ENCODE results near the gene CREBZF. TPM values are rescaled to one million over a fixed set of nuclear protein-coding genes. Genes with fewer than 3 reads are reported as not detected.

Gene CREBZF
- total and polyA plus RNA-seq, 2 experiments from 2014 or later = 34.8 to 82.2 TPM

DNA sequence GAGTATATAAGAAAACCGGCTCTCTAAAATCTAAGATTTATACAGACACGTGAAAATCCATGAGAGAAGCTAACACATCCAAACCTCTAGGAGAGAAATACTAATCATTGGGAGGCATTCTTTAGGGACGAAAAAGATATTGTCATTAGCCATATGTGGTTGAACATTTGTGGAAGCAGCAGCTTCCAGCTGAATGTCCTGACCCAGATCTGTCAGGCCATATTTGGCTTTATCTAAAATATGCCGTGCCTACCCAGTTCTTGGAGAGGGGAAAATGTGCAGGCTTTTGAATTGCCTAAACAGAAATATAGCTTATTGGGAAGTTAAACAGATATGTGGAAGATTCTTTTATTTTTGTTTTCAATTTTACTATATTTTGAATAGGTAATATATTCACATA lies 14.6 kb upstream of the CREBZF start (continued):
- TF ChIP-seq, protein P1, sequence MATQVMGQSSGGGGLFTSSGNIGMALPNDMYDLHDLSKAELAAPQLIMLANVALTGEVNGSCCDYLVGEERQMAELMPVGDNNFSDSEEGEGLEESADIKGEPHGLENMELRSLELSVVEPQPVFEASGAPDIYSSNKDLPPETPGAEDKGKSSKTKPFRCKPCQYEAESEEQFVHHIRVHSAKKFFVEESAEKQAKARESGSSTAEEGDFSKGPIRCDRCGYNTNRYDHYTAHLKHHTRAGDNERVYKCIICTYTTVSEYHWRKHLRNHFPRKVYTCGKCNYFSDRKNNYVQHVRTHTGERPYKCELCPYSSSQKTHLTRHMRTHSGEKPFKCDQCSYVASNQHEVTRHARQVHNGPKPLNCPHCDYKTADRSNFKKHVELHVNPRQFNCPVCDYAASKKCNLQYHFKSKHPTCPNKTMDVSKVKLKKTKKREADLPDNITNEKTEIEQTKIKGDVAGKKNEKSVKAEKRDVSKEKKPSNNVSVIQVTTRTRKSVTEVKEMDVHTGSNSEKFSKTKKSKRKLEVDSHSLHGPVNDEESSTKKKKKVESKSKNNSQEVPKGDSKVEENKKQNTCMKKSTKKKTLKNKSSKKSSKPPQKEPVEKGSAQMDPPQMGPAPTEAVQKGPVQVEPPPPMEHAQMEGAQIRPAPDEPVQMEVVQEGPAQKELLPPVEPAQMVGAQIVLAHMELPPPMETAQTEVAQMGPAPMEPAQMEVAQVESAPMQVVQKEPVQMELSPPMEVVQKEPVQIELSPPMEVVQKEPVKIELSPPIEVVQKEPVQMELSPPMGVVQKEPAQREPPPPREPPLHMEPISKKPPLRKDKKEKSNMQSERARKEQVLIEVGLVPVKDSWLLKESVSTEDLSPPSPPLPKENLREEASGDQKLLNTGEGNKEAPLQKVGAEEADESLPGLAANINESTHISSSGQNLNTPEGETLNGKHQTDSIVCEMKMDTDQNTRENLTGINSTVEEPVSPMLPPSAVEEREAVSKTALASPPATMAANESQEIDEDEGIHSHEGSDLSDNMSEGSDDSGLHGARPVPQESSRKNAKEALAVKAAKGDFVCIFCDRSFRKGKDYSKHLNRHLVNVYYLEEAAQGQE (IDR thresholded peaks at IDR 0.05; ENCODE audit: unreplicated experiment) = no peak
- TF ChIP-seq, protein P2, sequence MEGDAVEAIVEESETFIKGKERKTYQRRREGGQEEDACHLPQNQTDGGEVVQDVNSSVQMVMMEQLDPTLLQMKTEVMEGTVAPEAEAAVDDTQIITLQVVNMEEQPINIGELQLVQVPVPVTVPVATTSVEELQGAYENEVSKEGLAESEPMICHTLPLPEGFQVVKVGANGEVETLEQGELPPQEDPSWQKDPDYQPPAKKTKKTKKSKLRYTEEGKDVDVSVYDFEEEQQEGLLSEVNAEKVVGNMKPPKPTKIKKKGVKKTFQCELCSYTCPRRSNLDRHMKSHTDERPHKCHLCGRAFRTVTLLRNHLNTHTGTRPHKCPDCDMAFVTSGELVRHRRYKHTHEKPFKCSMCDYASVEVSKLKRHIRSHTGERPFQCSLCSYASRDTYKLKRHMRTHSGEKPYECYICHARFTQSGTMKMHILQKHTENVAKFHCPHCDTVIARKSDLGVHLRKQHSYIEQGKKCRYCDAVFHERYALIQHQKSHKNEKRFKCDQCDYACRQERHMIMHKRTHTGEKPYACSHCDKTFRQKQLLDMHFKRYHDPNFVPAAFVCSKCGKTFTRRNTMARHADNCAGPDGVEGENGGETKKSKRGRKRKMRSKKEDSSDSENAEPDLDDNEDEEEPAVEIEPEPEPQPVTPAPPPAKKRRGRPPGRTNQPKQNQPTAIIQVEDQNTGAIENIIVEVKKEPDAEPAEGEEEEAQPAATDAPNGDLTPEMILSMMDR (conservative IDR thresholded peaks at IDR 0.05; ENCODE audit: low read depth in 2 of 2) = no peak
- TF ChIP-seq ZNF114 (CRISPR knock-in tag; IDR thresholded peaks at IDR 0.05) (no peak), ZNF331 (CRISPR knock-in tag; IDR thresholded peaks at IDR 0.05; ENCODE audit: low read depth) (no peak), EZH2 (IDR thresholded peaks at IDR 0.05; ENCODE audit: low read depth, unreplicated experiment) (no peak), STAT1 (IDR thresholded peaks at IDR 0.05; ENCODE audit: unreplicated experiment) (no peak), NANOG (IDR thresholded peaks at IDR 0.05; ENCODE audit: borderline replicate concordance) (no peak)

DNA sequence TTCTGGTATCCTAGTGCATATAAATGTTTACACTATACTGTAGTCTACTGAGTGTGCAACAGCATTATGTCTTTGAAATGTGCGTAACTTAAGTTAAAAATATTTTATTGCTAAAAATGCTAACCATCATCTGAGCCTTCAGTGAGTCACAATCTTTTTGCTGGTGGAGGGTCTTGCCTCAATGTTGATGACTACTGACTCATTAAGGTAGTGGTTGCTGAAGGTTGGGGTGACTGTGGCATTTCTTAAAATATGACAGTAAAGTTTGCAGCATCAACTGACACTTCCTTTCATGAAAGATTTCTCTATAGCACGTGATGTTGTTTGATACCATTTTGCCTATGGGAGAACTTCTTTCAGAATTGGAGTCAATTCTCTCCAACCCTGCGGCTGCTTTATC lies 8.5 kb upstream of the CREBZF start:
- peaks cover 33% of the 10 kb centered on the region; the same call in 1 of the 2 replicates for H3K27me3 ChIP-seq (ENCODE audit: insufficient read depth)
- Mint-ChIP-seq H3K27me3 (ENCODE audit: insufficient read depth, low read depth, poor library complexity) (peaks cover 3% of the 10 kb centered on the region), H3K4me3 (no peak overlapping the region), H3K4me1 (peaks cover 8% of the 10 kb centered on the region; the same call in 1 of the 3 replicates), H3K9me3 (peaks cover 20% of the 10 kb centered on the region; the same call in 2 of the 3 replicates), H3K27ac (no peak overlapping the region), H3K36me3 (ENCODE audit: low read depth) (peaks cover 6% of the 10 kb centered on the region; the same call in 1 of the 3 replicates)
- no peaks in the 10 kb centered on the region for H4K20me1 ChIP-seq (replicated peaks; ENCODE audit: insufficient read depth)
- no peaks in the 10 kb centered on the region for H3K79me2 ChIP-seq (replicated peaks; ENCODE audit: insufficient read depth)
- no peaks in the 10 kb centered on the region for H3K36me3 ChIP-seq (ENCODE audit: insufficient read depth)
- H3K4me2 ChIP-seq = no peak overlapping the region
- DNase-seq (ENCODE audit: low spot score) (no peak), ATAC-seq (no peak)
- H2AFZ ChIP-seq = no peak overlapping the region
- no peak overlapping the region for H3K4me3 ChIP-seq
- peaks cover 5% of the 10 kb centered on the region; the same call in 1 of the 2 replicates for H3K4me1 ChIP-seq (ENCODE audit: insufficient read depth)
- no peak overlapping the region for H3K27ac ChIP-seq (ENCODE audit: low read depth)
- H3F3A ChIP-seq (replicated peaks; ENCODE audit: low read depth) = no peaks in the 10 kb centered on the region
- no peaks in the 10 kb centered on the region for H3K9me2 ChIP-seq (ENCODE audit: insufficient read depth)
- TF ChIP-seq EZH2 (IDR thresholded peaks at IDR 0.05; ENCODE audit: low read depth, unreplicated experiment) (no peak), ZNF331 (CRISPR knock-in tag; IDR thresholded peaks at IDR 0.05; ENCODE audit: low read depth) (no peak), STAT1 (IDR thresholded peaks at IDR 0.05; ENCODE audit: unreplicated experiment) (no peak), POLR2AphosphoS5 (IDR thresholded peaks at IDR 0.05; ENCODE audit: low read depth) (no peak), ZNF114 (CRISPR knock-in tag; IDR thresholded peaks at IDR 0.05) (no peak)
- TF ChIP-seq, protein P3, sequence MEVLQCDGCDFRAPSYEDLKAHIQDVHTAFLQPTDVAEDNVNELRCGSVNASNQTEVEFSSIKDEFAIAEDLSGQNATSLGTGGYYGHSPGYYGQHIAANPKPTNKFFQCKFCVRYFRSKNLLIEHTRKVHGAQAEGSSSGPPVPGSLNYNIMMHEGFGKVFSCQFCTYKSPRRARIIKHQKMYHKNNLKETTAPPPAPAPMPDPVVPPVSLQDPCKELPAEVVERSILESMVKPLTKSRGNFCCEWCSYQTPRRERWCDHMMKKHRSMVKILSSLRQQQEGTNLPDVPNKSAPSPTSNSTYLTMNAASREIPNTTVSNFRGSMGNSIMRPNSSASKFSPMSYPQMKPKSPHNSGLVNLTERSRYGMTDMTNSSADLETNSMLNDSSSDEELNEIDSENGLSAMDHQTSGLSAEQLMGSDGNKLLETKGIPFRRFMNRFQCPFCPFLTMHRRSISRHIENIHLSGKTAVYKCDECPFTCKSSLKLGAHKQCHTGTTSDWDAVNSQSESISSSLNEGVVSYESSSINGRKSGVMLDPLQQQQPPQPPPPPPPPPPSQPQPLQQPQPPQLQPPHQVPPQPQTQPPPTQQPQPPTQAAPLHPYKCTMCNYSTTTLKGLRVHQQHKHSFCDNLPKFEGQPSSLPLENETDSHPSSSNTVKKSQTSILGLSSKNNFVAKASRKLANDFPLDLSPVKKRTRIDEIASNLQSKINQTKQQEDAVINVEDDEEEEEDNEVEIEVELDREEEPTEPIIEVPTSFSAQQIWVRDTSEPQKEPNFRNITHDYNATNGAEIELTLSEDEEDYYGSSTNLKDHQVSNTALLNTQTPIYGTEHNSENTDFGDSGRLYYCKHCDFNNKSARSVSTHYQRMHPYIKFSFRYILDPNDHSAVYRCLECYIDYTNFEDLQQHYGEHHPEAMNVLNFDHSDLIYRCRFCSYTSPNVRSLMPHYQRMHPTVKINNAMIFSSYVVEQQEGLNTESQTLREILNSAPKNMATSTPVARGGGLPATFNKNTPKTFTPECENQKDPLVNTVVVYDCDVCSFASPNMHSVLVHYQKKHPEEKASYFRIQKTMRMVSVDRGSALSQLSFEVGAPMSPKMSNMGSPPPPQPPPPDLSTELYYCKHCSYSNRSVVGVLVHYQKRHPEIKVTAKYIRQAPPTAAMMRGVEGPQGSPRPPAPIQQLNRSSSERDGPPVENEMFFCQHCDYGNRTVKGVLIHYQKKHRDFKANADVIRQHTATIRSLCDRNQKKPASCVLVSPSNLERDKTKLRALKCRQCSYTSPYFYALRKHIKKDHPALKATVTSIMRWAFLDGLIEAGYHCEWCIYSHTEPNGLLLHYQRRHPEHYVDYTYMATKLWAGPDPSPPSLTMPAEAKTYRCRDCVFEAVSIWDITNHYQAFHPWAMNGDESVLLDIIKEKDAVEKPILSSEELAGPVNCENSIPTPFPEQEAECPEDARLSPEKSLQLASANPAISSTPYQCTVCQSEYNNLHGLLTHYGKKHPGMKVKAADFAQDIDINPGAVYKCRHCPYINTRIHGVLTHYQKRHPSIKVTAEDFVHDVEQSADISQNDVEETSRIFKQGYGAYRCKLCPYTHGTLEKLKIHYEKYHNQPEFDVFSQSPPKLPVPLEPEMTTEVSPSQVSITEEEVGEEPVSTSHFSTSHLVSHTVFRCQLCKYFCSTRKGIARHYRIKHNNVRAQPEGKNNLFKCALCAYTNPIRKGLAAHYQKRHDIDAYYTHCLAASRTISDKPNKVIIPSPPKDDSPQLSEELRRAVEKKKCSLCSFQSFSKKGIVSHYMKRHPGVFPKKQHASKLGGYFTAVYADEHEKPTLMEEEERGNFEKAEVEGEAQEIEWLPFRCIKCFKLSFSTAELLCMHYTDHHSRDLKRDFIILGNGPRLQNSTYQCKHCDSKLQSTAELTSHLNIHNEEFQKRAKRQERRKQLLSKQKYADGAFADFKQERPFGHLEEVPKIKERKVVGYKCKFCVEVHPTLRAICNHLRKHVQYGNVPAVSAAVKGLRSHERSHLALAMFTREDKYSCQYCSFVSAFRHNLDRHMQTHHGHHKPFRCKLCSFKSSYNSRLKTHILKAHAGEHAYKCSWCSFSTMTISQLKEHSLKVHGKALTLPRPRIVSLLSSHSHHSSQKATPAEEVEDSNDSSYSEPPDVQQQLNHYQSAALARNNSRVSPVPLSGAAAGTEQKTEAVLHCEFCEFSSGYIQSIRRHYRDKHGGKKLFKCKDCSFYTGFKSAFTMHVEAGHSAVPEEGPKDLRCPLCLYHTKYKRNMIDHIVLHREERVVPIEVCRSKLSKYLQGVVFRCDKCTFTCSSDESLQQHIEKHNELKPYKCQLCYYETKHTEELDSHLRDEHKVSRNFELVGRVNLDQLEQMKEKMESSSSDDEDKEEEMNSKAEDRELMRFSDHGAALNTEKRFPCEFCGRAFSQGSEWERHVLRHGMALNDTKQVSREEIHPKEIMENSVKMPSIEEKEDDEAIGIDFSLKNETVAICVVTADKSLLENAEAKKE (CRISPR knock-in tag; IDR thresholded peaks at IDR 0.05) = no peak
- TF ChIP-seq, protein P1 (IDR thresholded peaks at IDR 0.05; ENCODE audit: unreplicated experiment) = no peak

Data from GM23338 (cell line).